Renal cortex interstitium (tissue), 11 donors: Measurements from ENCODE around the gene RFX8. TPM values are rescaled to one million over a fixed set of nuclear protein-coding genes. Genes with fewer than 3 reads are reported as not detected.

Source experiments
- DNase-seq, 11 donors: peaks; one replicate each; pipeline ENCODE4 v3.0.0-alpha.2; 2013; ENCODE audit warnings: low read depth in 9 of 11, low spot score in 4 of 11; ENCODE audit errors: extremely low read depth in 1 of 11
- polyA plus RNA-seq, 3 donors: library from polyadenylated mRNA; unstranded; fragments of 120-200 nt; gene quantifications; one replicate each; pipeline ENCODE4 v1.2.1, GENCODE V29; 2013; ENCODE audit not compliant: insufficient read length in 3 of 3

The RFX8 gene
- polyA plus RNA-seq, 3 donors = 0.50 to 1.3 (median 1.1) TPM

GRCh38 chr2:101398116-101398821 is 76.6 kb downstream of the RFX8 start:
- DNase-seq = no peak

- DNase-seq = no peak
Measured at GRCh38 chr2:101396316-101396717, 78.6 kb downstream of the RFX8 start.

- DNase-seq = no peak
Measured at GRCh38 chr2:101395545-101396315, 79.2 kb downstream of the RFX8 start.

DNA sequence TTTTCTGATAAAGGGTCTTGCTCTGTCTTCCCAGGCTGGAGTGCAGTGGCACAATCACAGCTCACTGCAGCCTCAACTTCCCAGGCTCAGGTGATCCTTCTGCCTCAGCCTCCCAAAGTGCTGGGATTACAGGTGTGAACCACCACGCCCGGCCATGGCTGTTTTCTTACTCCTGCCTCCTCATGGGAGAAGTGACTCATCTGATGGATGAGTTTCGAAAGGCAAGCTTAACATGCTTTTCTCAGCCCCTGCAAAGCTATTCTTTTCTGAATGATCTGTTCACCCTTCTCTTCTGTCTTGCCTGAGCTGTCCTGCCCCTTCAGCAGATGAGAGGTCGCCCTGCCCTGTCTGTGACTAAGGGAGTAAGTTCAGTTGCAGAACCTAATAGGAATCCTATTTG is 86.7 kb downstream of the RFX8 start:
- DNase-seq = no peak

DNA sequence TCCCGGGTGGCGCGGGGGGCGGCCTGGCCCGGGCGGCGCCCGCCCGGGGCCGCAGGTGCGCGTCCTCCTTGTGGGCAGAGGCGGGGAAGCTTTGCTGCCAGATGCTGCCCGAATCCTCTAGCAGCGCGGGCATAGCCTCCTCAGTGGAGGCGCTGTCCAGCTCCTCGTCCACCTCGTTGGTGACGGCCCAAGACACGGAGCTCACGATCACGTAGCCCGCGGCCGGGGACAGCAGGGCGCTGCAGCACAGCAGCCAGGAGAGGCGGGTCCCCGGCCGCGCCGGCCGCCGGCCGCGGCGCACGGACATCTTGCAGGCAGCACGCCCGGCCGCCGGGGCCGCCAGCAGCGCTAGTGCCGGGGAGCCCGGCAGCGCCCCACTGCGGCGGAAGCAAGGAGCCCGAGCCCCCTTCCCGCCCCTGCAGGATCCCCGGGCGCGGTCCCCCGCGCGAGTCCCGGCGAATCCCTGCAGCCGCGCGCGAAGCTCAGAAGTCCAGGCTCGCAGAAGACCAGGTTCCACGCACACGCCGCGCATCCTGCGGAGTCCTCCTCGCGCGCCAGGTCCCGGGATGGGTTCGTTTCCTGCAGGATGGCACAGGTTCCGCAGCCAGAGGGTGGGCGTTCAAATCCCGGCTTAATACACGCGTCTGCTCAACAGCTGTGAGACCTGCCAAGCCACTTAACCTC is 87.6 kb downstream of the RFX8 start, which contains the start of gene CREG2:
Gene CREG2 (minus strand): TSS at position 353 of the 684 bp plus-strand sequence. CDS start 46 bp downstream, at position 307.
- DNase-seq = peak in 10 of 11 donors; percentile 37 to 66 (median 54)

- no peak for DNase-seq
Measured at GRCh38 chr2:101386599-101387150, 88.2 kb downstream of the RFX8 start.

DNA sequence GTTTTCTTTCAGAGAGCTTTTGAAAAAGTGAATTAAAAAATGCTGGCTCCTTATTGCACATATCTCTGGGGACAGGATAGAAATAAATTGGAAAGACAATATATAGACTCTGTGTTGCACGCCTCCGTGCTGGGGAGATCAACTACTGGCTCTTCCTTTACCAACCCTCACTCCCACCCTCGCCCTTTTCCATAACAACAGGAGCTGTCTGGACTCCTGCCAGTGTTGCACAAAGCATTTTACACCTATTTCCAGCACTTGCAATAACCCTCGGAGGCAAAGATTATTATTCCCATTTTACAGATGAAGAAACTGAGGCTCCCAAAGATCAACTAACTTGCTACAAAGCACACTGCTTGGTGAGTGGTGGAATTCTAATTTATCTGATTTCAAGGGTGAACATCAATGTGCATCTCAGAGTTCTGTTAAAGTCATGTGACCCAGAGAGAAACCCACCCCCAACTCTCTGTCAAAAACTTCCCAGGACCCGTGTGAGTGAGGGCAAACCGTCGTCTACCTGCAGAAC is 91.8 kb downstream of the RFX8 start:
- no peak for DNase-seq

DNA sequence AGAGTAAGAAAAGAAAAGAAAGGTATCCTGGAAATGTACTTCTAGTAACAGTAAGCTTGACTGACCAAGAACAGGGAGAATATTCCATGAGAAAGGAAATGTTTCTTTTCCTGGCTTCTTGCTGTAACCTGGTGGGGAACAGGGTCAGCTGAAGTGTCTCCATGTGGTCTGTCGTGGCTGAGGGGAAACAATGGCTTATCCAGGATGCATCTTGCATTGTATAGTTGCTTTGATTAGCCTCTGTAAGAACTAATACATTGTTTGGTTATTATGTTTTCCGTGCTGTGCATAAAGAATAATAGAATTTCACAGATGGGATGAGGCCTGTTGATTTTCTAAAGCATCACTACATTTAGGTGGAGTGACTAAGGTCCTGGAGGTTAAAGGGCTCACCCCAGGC is 92.5 kb downstream of the RFX8 start:
- DNase-seq = no peak

- no peak for DNase-seq
Measured at GRCh38 chr2:101380376-101380775, 94.5 kb downstream of the RFX8 start.

DNA sequence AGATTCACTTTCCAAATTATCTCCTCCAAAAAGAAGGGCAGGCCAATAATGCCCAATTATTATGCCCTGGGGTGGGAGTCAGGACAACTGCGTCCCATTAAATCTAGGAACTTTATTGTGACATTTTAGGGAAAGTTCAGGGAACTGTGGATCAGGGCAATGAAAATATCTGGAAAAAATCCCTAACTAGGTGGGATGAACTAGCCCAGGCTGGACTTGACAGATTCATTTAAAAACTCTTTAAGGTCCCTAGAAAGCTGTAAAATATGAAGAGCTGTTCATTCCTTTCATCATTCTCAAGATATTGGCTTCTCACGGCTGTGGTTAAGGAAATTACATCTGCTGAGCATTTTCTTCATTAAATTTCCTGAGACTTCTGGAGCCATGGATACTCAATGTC is 95.8 kb downstream of the RFX8 start:
- no peak for DNase-seq

GRCh38 chr2:101375653-101376052 is 99.3 kb downstream of the RFX8 start:
- DNase-seq = no peak

- DNase-seq = no peak
Measured at GRCh38 chr2:101374821-101375561, 99.9 kb downstream of the RFX8 start.

DNA sequence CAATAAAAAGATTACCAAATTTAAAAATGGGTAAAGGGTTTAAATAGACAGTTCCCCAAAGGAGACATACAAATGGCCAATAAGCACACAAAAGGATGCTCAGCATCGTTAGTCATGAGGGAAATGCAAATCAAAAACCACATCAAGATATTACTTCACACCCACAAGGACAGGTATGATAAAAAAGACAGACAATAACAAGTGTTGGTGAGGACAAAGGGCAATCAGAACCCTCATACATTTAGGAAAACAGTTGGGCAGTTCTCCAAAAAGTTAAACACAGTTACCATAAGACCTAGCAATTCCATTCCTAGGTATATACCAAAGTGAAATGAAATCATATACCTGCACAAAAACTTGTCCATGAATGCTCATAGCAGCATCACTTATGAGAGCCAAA is 102.1 kb downstream of the RFX8 start:
- DNase-seq = no peak

DNA sequence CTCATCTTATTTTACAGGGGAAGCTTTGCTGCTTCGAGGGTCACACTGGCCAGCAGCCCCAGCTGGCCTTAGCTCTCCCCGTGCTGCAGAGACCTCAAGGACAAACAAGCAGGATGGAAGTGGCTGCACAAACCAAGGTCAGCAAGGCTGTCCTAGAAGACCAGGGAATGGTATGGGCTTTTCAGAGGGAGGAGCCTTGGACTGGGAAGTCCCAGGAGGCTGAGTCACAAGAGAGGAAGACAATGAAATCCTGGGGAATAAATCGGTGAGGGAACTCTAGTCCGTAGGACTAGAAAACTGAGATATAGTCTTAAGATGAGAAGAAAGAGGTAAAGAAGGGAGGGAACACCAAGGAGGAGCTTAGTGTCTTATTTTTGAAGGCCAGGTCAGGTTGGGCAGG is 103.3 kb downstream of the RFX8 start:
- no peak for DNase-seq

DNA sequence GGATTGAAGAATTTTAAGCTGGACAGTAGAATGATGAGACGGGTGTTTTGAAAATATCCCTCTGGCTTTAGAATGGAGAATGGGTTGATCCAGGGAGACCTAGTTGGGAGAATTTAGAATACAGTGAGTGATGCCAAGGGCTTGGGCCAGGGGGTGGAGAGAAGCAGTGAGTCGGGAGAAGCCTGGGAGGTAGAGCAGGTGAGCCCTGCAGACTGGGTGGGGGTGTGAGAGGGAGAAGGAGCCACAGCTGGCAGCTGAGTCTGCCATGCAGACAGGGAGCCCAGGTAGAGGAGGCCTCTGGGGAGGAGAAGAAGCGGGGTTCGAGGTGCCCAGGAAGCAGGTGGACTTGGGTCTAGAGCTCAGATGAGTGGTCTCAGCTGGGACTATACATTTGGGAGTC is 105.8 kb downstream of the RFX8 start:
- DNase-seq = no peak

- DNase-seq = no peak
Measured at GRCh38 chr2:101368376-101368775, 106.5 kb downstream of the RFX8 start.

DNA sequence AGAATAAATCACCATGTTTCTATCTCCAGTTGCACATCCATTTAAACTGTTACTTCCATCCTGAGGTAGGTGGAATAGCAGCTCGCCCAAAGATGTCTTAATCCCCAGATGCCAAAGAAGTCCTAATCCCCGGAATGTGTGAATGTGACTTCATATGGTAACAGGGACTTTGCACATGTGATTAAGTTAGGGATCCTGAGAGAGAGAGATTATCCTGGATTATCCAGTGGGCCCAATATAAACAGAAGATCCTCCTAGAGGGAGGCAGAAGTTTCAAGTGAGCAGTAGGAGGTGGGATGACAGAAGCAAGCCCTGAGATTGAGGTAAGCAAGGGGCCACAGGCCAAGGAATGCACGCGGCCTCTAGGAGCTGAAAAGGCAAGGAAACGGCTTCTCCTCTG is 107.4 kb downstream of the RFX8 start:
- DNase-seq = no peak

- no peak for DNase-seq
Measured at GRCh38 chr2:101364878-101365277, 110.0 kb downstream of the RFX8 start.

DNA sequence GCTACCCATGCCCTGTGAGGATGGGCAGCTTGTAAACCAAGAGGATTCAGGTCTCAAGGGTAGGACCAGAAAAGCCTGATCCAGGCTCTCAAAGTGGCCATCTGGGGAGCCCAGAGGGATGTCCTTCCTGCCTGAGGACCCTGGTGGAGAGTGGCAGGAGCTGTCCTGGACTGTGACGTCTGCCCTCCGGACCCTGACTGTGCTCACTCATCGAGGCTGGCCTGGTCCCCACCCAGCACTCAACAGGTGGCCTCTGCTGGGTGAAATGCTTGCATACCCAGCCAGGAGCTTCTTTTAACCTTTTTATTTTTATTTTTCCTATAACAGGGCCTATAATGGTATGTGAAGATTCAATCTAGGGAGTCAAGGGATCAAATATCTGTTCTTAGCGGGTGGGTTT is 112.1 kb downstream of the RFX8 start:
- DNase-seq = no peak
